ENCODE measurements around the gene ADRA2B.

ADRA2B gene

DNA sequence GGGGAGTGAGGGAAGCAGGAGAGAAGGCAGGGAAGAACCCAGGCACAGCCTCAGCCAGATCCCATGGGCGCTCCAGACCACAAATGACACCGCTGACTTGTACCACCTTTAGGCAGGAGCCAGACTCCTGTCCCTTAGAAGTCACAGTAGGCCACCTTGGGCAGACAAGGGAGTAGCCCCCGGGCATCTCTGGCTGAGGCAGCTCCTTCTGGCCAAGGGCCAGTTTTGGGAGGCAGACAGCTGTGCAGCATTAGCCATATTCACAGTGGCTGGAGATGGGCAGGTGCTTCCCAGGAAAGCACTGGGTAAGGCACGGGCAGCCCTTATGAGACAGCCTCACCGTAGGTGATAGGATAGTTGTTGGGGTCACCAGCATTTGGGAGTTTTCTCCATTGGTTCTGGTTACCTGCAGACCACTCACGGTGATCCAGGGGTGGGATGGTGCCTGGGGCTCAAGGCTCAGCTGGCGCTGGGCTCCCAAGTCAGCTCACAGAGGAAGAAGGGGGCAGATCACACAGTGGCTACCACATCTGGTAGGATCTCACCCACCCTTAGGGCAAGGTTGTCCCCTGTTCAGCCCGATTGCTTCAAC lies 19.9 kb upstream of the ADRA2B start:
- DNase-seq = no peak

DNA sequence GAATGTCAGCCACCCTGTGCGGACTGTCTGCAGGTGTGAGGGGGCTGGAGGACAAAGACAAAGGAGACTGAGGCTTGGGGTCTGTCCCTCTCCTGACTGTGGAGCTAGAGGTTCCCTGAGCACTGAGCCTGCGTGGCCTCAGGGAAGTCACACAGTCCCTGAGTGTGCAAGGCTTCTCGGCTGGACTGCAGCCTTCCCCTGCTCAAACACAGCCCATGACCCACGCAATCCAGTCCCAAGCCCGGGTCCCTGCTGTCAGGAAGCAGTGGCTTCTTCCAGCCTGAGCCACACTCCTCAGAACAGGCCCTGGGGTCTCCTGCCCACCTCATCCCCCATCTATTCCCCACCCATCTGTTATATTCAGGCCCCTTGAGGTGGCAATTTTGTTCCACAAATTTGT lies 19.2 kb upstream of the ADRA2B start:
- DNase-seq = no peak

DNA sequence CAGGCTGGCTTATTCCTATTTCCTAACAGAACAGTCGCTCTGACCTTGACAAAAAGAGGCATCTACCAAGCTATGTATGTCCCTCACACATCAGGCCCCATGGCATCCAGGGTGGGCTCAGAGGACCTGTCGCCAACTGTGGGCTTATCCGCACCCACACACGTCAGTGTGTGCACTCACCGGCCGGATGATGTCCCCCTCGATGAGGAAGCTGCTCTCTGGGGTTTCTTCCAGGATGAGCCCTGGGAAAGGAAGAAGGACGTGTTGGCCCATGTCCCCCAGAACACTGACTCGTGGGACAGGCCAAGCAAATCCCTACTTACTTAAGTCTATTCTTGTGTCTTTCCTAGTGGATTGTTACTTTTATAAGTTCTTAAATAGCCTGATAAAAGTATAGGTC lies 18.8 kb upstream of the ADRA2B start:
- no peak for DNase-seq

DNA sequence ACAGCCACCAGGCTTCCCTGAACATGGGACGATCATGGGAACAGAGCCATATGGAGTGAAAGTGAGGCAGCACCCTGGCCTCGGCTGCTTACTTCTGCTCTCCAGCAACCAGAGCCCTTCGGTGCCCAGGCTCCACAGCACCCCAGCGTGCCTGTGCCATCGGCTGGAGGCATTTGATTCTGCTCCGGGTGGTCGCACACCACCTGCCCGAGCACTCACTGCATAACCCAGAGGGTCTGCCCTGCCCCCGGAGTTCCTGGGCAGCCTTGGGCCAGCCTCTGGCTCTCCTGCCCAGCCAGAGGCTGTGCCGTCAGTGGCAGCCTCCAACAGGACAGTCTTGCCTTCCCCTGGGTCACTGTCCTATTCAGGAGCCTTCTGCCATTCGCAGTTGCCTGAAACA lies 18.1 kb upstream of the ADRA2B start:
- DNase-seq = no peak

DNA sequence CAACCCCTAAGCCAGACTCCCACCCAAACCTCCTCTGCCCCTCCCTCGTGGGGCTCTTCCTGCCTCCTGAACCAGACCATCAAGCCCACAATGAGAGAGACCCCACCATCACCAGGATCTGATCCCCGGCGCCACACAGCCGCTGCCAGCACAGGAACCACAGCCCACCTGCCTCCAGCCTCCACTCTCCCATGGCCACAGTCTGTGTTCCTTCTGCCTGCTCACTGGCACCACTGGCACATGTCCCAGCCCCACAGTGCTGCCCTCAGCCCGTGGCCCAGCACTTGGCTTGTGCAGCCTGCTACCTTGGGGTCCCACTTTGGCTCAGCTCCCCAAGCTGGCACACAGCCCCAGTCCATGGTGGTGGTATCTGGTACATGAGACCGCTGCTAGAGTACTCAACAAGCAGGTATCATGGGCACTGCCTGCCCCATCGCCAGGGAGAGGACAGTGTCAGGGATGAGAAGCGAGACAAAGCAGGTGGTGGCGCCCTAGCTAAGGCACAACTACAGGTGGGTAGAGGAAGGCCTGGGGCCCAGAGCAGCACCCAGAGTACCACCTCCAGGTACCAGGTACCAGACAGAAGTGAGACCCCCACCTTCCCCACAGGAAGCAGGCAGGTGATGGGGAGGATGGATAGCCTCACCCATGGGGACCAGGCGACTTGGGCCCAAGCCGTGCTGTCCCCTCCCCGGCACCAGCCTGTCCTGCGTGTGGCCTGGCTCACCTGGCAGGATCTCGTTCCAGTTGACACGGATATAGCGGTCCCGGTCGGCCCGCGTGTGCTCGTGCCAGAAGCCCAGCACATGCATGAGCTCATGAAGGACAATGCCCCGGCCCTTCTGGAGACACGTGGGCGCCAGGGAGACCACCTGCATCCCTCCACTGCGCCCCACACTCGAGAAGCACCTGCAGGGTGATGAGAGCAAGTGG lies 15.7 kb upstream of the ADRA2B start:
- no peak for DNase-seq

DNA sequence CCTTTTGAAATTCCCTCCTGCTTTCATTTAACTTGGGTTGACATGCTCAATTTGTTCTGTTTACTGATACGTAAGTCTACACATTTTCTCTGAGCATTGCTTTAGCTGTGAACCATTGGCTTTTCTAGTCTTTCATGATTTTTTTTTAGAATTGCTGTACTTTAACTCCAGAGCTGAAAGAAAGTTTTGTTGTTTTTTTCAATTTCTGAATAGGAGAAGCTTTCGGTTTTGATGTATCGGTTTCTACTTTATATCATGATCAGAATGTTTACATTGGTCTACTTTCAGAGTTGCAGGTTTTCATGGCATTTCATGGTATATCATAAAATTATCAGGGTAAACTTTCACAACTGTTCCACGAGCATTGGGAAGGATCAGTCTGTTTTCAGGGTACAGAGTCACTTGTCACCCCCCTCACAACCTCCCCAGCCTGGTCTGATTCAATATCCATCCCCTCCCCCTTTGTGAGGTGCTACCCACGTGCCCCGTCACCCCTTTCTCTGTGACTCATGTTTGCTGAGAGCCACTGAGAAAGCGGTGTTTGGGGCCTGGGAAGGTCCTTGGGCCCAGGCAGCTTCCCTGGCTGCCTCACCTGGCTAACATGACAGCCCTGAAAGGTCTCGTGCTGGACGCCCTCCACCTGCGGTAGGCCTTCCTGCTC lies 14.9 kb upstream of the ADRA2B start:
- DNase-seq = peak; percentile 63

DNA sequence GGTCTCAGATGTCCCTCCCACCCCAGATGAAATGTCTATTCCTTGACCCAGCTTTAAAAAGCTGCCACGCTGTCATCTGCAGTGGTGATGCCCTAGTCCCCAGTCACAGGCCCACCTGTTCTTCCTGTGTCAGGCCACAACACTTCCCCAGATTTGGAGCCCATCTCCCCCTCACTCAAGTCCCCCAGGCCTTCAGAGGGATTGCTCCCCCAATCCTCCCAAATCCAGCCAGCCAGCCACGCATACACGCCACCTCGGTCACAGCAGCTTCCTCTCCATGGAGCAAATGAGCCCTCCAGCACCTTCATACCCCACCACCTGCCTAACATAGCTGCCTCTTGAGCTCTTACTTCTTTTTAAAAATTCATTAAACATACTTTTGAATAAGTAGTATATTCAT lies 14.1 kb upstream of the ADRA2B start:
- DNase-seq = no peak

DNA sequence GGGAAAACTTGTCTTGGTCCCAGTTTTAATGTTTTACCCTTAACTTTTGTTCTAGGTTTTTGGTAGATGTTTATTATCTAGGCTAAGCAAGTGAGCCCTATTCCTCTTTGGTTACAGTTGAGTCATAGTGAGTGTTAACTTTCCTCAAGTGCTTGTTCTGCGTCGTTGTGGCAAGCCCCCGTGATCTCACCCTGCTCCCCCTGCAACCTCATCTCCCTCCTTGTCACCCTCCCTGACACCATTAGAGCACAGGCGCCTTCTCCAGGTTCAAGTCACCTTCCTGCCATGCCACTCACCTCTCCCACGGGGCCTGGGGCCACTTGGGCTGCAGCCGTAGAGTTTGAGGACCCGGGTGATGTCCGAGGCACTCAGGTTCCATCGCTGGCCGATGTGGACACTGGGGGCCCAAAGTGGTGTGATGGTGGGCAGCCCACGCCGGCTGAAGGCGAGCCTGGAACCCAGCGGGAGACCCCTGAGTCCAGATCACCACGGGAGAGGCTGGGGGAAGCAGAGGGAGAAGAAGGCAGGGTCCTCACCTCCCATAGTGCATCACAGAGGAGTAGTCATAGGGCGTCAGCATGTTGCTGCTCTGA lies 13.3 kb upstream of the ADRA2B start:
- no peak for DNase-seq

DNA sequence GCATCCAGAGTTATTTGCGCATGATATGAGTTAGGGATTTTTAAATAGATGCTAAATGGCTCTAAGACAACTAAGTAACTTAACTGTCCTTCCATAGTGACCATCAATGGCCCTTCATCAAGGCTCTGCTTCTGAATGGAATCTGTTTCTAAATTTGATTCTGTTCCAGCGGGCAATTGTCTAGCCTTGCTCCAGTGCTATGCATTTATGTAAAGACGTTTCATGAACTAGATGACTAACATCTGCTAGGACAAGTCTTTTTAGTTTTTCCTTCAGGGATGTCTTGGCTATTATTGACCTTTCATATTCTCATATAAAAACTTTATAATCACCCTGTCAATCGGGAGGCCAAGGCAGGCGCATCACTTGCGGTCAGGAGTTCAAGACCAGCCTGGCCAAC lies 12.1 kb upstream of the ADRA2B start:
- no peak for DNase-seq

DNA sequence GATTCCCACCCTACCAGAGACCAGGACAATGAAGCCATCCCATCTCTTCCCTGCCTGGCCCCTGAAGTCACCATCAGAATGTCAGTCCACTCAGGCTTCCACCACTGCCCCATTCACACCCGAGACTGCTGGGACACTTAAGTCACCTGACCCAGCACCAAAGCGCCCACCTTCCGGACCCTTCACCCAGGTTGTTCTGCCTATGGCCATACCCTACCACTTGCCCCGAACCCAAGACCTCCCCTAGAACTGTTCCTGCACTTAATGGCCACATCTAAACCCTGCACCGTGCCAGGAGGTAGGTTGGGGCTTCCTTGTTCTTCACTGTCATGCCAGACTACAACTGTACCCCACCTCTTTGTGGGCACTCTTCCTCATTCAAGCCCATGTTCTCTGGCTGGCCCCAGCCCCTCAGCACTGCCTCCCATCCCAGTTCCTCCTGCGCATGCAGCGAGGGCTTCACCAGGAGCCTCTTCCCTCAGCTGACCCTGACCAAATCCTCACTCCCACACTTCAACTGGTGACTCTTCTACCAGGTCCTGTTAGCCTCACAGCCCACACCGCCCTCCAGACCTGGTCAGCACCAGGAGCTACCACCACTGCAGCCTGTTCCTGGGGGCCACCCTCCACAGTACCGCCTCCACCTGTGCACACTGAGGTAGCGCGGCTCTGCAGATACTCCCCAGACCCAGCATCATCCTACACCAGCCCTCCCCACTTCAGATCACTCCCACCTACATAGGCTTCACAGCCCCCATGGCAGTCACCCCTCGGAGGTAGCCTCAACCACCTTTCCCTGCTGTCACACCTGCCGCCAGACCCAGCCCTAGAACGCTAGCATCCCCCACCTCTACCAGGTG lies 8.3 kb upstream of the ADRA2B start:
- no peak for DNase-seq

DNA sequence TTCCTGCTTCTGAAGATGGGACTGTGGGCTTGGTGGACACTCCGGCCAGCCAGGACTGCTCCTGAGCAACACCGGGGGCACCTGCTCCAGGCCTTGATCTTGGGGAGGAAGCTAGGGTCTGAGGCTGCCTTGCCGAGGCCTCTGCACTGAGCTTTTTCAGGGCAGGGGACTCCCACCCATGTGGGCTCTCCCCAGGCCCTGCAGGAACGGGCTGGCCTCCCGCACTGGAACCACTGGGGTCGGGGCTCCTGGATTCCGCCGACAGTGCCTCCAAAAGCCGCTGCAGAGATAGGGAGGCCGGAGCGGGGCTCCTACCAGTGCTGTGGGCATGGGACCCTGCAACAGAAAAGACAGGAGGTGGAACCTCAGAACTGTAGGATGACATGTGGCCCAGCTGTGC lies 7.6 kb upstream of the ADRA2B start:
- DNase-seq = no peak

DNA sequence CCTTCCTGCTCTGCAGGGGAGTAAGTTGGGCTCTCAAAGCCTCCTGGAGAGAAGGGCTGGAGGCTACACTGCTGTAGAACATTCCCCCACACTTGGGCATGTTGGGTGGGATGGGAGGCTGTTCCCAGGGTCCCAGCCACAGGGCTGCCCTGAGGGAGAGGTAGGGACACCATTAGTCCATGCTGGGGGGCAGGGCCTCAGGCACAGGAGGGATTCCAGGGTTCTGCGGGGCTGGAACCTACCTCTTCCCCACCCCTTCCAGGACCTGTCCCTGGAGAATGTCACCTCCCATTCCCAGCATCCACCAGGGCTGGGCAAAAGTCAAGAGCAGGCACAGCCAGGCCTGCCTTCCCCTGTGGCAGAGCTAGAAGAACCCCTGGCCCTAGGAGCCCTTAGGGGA lies 6.9 kb upstream of the ADRA2B start:
- no peak for DNase-seq

DNA sequence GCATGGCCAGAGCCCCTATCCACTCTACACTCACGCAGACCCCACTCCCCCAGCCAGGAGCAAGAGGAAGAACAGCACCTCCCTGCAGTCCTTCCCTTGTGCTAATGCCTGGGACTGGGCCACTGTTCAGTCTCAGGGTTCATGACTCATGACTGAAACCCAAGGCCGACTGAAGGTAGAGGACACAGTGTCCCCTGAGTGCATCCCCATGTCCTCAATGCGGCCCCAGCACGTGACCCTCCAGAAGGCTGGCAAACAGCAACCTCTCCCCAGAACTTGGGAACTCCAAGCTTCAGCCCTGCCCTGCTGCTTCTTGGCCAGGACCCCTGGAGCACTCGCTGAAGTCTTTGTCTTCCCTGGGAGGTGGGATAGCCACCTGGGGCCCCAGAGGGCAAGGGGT lies 6.0 kb upstream of the ADRA2B start:
- no peak for DNase-seq

DNA sequence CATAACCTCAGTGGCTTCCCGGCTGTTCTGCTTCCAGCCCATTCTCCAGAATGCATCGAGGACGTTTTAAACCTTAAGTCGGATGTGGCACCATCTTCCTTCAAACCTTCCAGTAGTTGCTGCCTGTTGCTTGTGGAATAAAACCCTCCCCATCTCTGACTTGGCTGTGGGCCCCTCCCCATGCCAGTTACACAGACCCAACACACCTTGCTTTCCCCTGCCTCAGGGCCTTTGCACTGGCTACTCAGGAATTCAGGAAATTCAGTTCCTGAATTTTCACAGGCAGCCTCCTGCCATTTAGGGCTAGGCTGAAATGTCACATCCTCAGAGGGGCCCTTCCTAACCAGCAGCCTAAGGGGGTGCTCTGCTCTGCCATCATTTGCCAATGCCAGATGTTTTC lies 5.0 kb upstream of the ADRA2B start:
- DNase-seq = no peak

DNA sequence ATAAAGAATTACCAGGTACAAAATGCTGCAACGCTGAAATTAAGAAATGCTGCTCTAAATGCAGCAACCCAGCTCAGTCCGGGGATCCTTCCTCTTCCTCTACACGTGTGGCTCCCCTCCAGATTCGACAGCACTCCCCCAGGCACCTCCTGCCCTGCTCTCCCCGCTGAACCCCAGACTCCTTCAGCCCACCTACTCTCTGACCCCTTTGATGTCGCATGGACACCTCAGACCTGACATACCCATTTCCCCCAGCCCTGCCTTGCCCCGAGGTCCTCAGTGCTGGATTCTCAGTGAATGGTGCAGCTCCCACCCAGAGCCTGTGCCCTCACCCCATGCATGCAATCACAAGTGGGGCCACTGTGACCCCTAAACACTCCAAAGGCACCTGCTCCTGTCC lies 4.6 kb upstream of the ADRA2B start:
- no peak for DNase-seq

DNA sequence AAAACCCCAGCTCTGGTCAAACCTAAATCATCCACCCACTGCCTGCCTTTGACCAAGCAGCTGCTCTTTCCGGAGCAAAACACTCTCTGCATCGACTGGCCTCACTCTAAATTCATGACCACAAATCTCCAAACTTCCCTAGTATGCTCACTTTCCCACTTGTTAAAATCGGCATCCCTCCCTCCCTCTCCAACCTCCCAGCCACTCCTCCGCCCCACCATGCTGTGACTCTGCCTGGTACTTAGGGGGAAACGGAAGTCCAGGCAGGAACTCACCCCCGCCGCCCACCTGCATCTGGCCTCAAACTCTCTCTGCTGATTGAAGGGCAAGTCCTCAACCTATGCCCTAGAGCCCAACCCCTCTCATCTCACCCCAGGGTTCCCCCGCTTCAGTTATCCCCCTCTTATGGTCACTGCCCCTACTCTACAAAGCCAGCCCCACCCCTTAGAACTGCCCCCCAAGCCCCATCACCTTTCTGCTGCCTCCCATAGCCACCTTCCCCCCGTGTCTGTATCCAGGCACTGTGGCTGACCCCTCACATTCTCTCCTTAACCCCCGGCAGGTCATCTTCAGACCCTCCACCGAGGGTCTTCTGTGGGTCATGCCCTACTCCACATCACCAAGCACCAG lies 3.8 kb upstream of the ADRA2B start:
- DNase-seq = no peak

DNA sequence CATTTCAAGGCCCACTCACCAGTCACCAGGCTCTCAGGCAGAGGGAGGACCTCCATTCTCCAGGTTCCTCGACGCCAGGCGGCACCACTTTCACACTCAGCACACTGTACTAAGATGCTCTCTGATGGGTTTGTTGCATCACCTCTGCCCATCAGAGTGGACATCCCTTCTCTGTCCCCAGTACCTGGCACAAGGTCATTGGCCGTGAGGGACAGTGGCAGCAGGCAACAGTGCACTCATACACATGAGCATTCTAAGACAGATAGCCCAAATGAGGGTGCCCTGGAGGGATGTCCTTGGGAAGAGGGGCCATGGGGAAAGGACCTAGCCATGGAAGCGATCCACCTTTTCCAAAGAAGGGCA lies 3.0 kb upstream of the ADRA2B start:
- no peak for DNase-seq

DNA sequence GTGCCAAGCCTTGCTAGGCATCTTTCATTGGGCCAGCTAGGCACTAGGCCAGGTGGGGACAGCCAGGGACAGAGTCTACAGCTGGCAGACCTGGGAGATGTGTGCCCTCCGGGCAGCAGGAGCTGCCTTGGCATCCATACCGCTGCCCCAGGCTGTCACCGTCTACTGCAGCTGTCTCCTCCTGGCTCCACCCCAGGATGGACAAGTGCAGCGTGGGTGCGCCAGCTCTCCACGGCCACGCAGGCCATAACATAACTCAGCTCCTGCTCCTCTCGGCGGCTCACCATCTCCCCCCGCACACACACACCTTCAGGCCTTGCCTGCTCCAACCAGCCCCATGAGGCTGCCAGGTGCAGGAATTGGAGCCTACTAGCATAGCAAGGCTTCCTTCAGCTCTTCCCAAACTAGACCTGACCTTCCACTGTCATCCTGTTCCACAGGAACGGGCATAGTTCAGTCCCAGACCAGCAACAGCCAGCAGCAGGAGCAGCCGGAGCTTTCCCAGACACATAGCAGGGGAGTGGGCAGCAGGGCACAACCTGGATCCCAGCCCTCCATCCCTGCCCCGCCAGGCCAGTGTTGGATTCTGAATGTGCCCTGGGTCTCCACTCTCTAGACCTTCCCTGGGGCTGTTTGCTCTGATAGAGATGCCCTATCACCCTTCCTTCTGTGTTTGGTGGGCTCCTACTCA lies 2.5 kb upstream of the ADRA2B start:
- DNase-seq = no peak

DNA sequence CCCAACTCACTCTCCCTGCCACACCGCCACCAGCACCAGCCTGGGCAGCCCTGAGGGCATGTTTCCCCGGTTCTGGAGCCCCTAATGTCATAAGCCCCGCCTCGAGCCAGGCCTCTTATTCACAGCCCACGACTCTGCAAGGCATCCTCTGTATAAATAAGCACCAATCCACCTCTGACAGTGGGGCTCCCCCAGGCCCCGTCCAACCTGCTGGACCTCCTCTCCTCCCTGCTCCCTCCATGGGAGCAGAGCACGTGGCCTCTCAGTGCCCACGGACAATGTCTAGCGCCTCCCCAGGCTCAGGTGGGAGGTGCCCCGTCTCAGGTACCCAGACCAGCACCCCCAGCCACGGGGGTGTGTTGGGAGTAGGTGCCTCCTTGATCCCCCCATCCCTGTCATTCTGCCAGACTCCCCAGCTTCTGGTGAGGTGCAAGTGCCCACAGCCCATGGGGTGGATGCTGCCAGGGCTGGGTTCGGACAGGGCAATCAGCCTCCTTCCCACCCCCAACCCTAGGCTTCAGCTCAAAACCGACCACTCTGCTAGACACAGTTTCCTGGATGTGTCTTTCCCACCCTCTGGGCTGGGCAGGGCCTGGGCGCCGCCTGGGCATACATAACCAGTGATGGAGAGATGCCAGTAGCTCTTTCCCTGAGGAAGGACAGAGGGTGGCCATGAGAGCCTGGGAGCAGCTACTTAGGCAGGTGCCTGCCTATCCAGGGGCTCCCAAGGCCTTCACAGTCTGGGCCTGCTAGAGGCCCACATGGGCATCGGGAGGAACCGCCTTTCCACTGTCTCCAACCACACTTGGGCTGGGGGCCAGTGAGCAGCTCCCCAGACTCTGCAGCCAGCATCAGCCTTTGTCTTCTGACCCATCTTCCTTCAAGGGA lies 1.6 kb upstream of the ADRA2B start:
- DNase-seq = no peak

DNA sequence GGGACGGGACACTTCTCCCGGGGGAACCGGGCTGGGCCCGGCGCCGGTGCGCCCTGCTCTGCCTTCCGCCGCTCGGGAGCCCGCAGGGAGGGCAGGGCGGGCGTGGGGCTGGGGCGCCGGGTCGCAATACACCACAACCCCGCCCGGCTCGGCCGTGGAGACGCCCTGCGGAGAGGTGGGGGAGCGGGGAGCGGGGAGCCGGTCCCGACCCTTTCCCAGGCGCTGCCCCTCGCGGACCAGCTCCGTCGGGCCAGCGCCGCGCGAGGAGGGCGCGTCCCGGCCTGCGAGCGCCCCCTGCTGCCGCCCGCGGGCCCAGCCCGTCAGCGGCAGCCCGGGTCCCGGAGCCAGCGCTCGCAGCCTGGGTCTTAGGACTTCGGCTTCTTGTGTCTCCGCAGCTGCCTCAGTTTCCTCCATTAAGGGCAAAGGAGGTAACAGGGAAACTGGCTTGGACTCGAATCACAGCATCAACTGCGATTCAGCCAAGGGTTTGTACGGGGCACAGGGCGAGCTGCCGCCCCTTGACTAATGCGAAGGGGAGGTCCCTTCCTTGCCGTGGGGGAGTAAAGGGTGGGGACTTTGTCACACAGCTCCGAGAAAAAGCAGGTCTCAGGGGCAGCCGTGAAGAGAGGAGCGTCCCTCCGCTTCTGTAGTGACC lies 635 bp upstream of the ADRA2B start:
- DNase-seq = peak; percentile 68
